Fibroblast of the aortic adventitia (primary cell): ENCODE results near the gene NAAA. TPM values are rescaled to one million over a fixed set of nuclear protein-coding genes. Genes with fewer than 3 reads are reported as not detected.
"Not testable (repeated sequence)": the region's sequence is repeated elsewhere in the genome, so short reads cannot be mapped to it uniquely, and the experiment has no call there.

Source experiments
- DNase-seq: peaks from one replicate; pipeline ENCODE4 v3.0.0-alpha.2; 2010; ENCODE audit warnings: low read depth
- H3K4me3 ChIP-seq: 2 replicates; pipeline ENCODE4 v1.5.1; 2011; ENCODE audit warnings: low read depth, mild to moderate bottlenecking, control low read depth, low read length, moderate library complexity
- total RNA-seq: library from RNA; depleted of rRNA; stranded (reverse); fragments of >200 nt; gene quantifications from 2 replicates; pipeline ENCODE4 v1.2.3, GENCODE V29; 2012; ENCODE audit warnings: low replicate concordance
- TF ChIP-seq, protein P1 (sequence below): IDR thresholded peaks from 2 replicates; pipeline ENCODE4 v1.5.1; 2011; ENCODE audit warnings: mild to moderate bottlenecking, low read length, control low read depth, inconsistent platforms; ENCODE audit not compliant: insufficient read depth

The NAAA gene
- total RNA-seq, 1 donor = 46.1 TPM

DNA sequence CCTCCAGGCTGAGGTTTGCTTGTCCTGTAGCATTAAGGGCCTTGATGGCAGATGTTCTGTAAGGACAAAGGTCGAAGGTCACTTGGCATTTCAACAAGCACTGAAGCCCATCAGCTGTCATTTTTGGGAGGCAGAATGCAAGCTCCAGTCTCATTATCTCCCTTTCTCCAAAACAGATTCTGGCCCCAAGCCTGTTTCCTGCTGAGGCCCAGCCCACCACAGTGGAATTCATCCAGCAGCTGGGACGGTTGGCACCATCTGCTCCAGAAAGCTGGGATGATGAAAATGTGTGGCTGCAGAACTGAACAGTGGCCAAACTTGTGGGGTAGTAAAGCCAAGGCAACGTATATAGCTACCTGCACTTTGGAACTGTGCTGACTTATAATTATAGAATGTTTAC lies 20.9 kb downstream of the NAAA start:
- H3K4me3 ChIP-seq = no peak overlapping the region
- DNase-seq = peak; percentile 66
- TF ChIP-seq, protein P1, sequence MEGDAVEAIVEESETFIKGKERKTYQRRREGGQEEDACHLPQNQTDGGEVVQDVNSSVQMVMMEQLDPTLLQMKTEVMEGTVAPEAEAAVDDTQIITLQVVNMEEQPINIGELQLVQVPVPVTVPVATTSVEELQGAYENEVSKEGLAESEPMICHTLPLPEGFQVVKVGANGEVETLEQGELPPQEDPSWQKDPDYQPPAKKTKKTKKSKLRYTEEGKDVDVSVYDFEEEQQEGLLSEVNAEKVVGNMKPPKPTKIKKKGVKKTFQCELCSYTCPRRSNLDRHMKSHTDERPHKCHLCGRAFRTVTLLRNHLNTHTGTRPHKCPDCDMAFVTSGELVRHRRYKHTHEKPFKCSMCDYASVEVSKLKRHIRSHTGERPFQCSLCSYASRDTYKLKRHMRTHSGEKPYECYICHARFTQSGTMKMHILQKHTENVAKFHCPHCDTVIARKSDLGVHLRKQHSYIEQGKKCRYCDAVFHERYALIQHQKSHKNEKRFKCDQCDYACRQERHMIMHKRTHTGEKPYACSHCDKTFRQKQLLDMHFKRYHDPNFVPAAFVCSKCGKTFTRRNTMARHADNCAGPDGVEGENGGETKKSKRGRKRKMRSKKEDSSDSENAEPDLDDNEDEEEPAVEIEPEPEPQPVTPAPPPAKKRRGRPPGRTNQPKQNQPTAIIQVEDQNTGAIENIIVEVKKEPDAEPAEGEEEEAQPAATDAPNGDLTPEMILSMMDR = no peak

DNA sequence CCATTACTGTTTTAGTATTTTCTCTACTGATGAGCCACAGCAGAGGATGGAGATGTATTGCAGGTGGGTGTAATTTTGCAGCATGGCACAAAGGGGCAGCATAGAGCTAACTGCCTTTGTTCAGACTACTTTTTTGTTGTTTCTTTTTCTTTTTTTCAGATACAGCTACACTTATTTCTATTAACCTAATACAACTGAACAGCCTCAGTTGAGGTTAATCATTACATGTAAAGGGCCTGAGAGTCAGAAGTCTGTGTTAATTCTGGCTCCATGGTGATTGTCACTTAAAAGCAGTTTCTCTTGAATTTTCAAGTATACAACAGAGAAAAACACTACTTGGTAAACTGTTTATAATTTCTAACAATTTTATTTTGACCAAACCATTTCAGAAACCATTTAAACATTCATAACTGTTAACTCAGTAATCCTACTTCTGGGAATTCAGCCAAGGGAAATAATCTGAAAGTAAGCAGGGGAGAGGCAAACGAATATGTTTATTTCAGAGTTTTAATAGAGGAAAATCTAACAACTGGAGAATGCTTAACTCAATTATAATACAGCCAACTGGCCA lies 24.6 kb downstream of the NAAA start:
- peak; percentile 67 for DNase-seq
- TF ChIP-seq, protein P1 = peak; percentile 93
- H3K4me3 ChIP-seq = no peak overlapping the region

DNA sequence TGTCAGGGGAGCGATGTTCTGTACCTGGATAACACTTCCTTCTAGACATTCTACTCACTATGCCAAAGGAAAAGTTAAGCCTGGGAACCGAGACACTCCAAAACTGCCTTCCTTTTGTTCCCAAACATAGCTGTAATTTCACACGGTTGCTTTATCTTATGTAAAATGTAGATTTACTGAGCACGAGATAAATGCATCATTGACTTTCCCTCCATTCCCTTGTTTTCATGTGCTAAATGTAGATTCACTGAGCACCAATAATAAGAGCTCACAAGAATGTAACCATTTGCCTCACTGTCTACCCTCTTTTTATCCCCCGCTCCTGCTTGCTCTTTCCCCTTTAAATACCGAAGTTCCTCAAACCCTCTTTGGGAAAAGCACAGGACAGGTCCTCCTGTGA lies 27.8 kb downstream of the NAAA start:
- TF ChIP-seq, protein P1 = no peak
- DNase-seq = no peak
- H3K4me3 ChIP-seq = no peak overlapping the region

DNA sequence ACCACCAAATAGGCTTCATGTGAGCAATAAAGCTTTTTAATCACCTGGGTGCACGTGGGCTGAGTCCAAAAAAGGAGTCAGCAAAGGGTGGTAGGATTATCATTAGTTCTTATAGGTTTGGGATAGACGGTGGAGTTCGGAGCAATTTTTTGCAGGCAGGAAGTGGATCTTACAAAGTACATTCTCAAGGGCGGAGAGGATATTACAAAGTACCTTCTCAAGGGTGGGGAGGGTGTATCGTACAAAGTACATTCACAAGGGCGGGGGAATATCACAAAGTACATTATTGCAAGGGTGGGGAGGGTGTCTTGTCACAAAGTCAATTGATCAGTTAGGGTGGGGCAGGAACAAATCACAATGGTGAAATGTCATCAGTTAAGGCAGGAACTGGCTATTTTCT lies 30.0 kb downstream of the NAAA start:
- not testable (repeated sequence) for DNase-seq

DNA sequence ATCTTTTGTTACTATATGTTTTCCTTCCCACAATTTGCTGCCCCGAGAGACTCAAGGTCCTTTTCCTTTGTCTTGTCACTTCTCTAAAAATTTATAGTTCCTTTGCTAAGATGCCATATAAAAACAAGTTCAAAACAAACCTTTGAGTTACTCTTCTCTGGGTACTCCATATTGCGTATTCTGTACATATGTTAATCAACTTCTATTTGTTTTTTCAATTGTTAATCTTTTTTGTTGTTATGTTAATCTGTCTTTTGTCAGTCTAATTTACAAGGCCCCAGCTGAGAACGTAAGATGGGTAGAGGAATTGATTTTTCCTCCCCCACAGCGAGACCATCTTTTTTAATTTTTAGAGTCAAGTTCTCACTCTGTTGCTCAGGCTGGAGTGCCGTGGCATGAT lies 31.4 kb downstream of the NAAA start:
- no peak overlapping the region for H3K4me3 ChIP-seq
- TF ChIP-seq, protein P1 = no peak
- DNase-seq = no peak

More for the DNA sequence above, 30.0 kb downstream of the NAAA start:
- not testable (repeated sequence) for H3K4me3 ChIP-seq

DNA sequence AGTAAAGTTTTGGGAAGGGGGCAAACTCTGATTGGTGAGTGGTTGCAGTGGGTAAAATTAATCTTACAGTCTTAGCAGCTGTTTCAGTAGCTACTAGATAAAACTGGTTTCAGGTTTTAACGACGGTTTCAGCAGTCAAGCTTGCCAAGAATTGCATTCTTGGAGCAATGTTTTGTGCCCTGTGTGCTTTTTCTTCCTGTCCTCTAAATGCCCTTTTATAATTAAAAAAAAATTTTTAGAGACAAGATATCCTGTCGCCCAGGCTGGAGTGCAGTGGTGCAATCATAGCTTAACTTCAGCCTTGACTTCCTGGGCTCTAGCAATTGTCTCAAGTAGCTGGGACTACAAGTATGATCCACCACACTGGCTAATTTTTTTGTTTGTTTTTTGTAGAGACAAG lies 32.3 kb downstream of the NAAA start:
- peak; percentile 12 for DNase-seq

DNA sequence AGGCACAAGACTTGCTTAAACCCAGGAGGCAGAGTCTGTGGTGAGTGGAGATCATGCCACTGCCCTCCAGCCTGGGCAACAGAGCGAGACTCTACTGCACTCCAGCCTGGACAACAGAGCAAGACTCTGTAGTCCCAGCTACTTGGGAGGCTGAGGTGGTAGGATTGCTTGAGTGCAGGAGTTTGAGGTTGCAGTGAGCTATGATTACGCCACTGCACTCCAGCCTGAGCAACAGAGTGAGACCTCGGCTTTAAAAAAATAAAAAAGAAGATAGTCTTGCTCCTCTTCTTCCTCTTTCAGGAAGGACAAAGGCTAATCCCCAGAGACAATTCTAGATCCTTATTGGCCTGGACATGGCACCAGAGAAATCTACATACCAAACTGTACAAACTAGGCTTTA lies 32.8 kb downstream of the NAAA start:
- DNase-seq = no peak
- no peak overlapping the region for H3K4me3 ChIP-seq
- TF ChIP-seq, protein P1 = no peak

More for the DNA sequence above, 32.3 kb downstream of the NAAA start:
- TF ChIP-seq, protein P1 = no peak
- H3K4me3 ChIP-seq = no peak overlapping the region
